Ramos (cell line): ENCODE measurements around the gene GPT2.
"Not testable (repeated sequence)": the region's sequence is repeated elsewhere in the genome, so short reads cannot be mapped to it uniquely, and the experiment has no call there.

Experiments used
- in situ Hi-C: fragments of 300-500 bp; cut with MboI; formaldehyde crosslinking; loops from one replicate; pipeline ENCODE4 v1.14.3; 2022; ENCODE audit warnings: low sequenced_read_pairs; ENCODE audit not compliant: unreplicated experiment

The GPT2 gene

GRCh38 chr16:46859719-46860152 lies 24.4 kb upstream of the GPT2 start:
- in situ Hi-C loops, result no loop called here

- in situ Hi-C loops, result no loop called here
These were observed 21.4 kb upstream of the GPT2 start for GRCh38 chr16:46862555-46863447.

- in situ Hi-C loops, result no loop called here
These were observed 17.9 kb upstream of the GPT2 start for GRCh38 chr16:46866286-46866685.

- in situ Hi-C loops, result not testable (repeated sequence)
These were observed 16.7 kb upstream of the GPT2 start for GRCh38 chr16:46867486-46867885.

GRCh38 chr16:46868891-46869290 lies 15.3 kb upstream of the GPT2 start:
- in situ Hi-C loops, result not testable (repeated sequence)

- in situ Hi-C loops, result no loop called here
These were observed 12.6 kb upstream of the GPT2 start for GRCh38 chr16:46871597-46871996.

GRCh38 chr16:46873201-46873600 lies 11.0 kb upstream of the GPT2 start:
- in situ Hi-C loops, result no loop called here

GRCh38 chr16:46875243-46875642 lies 8.9 kb upstream of the GPT2 start:
- in situ Hi-C loops, result no loop called here

- in situ Hi-C loops, result no loop called here
These were observed 1.7 kb upstream of the GPT2 start for GRCh38 chr16:46882304-46882939.

GRCh38 chr16:46882940-46883307 lies 1.2 kb upstream of the GPT2 start:
- in situ Hi-C loops, result no loop called here

GRCh38 chr16:46883353-46883689 lies 841 bp upstream of the GPT2 start:
- in situ Hi-C loops, result no loop called here

GRCh38 chr16:46884513-46885293 lies 541 bp downstream of the GPT2 start:
- in situ Hi-C loops, result no loop called here

- in situ Hi-C loops, result no loop called here
These were observed 2.0 kb downstream of the GPT2 start for GRCh38 chr16:46885960-46886763.

- in situ Hi-C loops, result no loop called here
These were observed 2.8 kb downstream of the GPT2 start for GRCh38 chr16:46886764-46887523.

- in situ Hi-C loops, result no loop called here
These were observed 3.3 kb downstream of the GPT2 start for GRCh38 chr16:46887524-46887854.

GRCh38 chr16:46889245-46889941 lies 5.2 kb downstream of the GPT2 start:
- in situ Hi-C loops, result no loop called here

GRCh38 chr16:46889942-46890300 lies 5.8 kb downstream of the GPT2 start:
- in situ Hi-C loops, result no loop called here

- in situ Hi-C loops, result no loop called here
These were observed 7.7 kb downstream of the GPT2 start for GRCh38 chr16:46891910-46892309.

GRCh38 chr16:46894036-46894672 lies 10.0 kb downstream of the GPT2 start:
- in situ Hi-C loops, result no loop called here
